Psoas muscle (tissue), 8 donors: Measurements from ENCODE around the gene HOXC12. TPM values are rescaled to one million over a fixed set of nuclear protein-coding genes. Genes with fewer than 3 reads are reported as not detected.

Experiments used
- ATAC-seq, 4 donors: fragments of 200-7000 bp; cut with Tn5 transposase; one replicate each; pipeline ENCODE4 v1.9.1; 2020; ENCODE audit warnings: moderate library complexity in 3 of 4, mild to moderate bottlenecking in 2 of 4
- DNase-seq, 2 donors: peaks; one replicate each; pipeline ENCODE4 v3.0.0-alpha.2; 2020
- H3K27ac ChIP-seq: fragments of 200-600 bp; one replicate; pipeline ENCODE4 v1.8.0; 2022
- H3K27me3 ChIP-seq, 3 donors: fragments of 200-600 bp in 1 of 3; one replicate each; pipeline versions ENCODE4 v1.6.1 to v1.8.0; 2013 to 2022; ENCODE audit warnings: low read length in 2 of 3, mild to moderate bottlenecking in 2 of 3, moderate library complexity in 1 of 3; ENCODE audit not compliant: insufficient read depth in 3 of 3
- H3K36me3 ChIP-seq, 2 donors: fragments of 200-600 bp in 1 of 2; one replicate each; pipeline versions ENCODE4 v1.6.1 to v1.8.0; 2013 to 2022; ENCODE audit warnings: low read depth in 1 of 2, mild to moderate bottlenecking in 1 of 2, moderate library complexity in 1 of 2; ENCODE audit not compliant: insufficient read depth in 1 of 2
- H3K4me1 ChIP-seq: fragments of 200-600 bp; one replicate; pipeline ENCODE4 v1.8.0; 2022
- H3K4me3 ChIP-seq: fragments of 200-600 bp; one replicate; pipeline ENCODE4 v1.8.0; 2022; ENCODE audit warnings: mild to moderate bottlenecking
- H3K9me3 ChIP-seq: fragments of 200-600 bp; one replicate; pipeline ENCODE4 v1.8.0; 2022
- WGBS, 3 donors: extraction: QIAGEN DNeasy Blood & Tissue Kit; methylation state at CpG; one replicate each; pipeline versions ENCODE4 v1.1.6 to v1.1.7; 2013; 5-methylcytosine and 5-hydroxymethylcytosine counted together
- intact Hi-C, 2 donors: fragments of 100-400 bp; cut with DNase I; formaldehyde crosslinking; loops; one replicate each; pipeline versions ENCODE4 v1.11.0 to v1.14.2; 2022
- polyA plus RNA-seq, 3 donors: library from polyadenylated mRNA; stranded (reverse); fragments of 200-250 nt; gene quantifications; one replicate each; pipeline ENCODE4 v1.2.3, GENCODE V29; 2013
- total RNA-seq, 4 donors: library from RNA; stranded (reverse); fragmentation: NEBNext Ultra II Directional in 2 of 4; extraction: Animal tissue kit (Norgen Biotek cat#: 25700) in 2 of 4; gene quantifications; one replicate each; pipeline versions ENCODE4 v1.2.1 to v1.2.4, GENCODE V29; 2021 to 2023
- TF ChIP-seq, protein P1 (sequence below): fragments of 200-600 bp; IDR thresholded peaks from one replicate; pipeline ENCODE4 v1.8.0; 2022; ENCODE audit warnings: antibody characterized with exemption
- donor health status: healthy with polysubstance abuse.
- donor health status: DM: no; HTN: no; CAD: no; lungs with moderate emphysema.
- donor health status: Bipolar disorder and iron deficiency.
- donor health status: healthy.
- donor health status: DM: yes; HTN: yes; CAD: no.
- donor health status: DM: no; HTN: no; CAD: no.
- donor health status: DM: no; HTN: no; CAD: no.
- donor health status: DM: yes; HTN: yes; CAD: no.

The HOXC12 gene
- total and polyA plus RNA-seq, 7 donors: under 0.01 to 0.01 TPM; not detected in 5

DNA sequence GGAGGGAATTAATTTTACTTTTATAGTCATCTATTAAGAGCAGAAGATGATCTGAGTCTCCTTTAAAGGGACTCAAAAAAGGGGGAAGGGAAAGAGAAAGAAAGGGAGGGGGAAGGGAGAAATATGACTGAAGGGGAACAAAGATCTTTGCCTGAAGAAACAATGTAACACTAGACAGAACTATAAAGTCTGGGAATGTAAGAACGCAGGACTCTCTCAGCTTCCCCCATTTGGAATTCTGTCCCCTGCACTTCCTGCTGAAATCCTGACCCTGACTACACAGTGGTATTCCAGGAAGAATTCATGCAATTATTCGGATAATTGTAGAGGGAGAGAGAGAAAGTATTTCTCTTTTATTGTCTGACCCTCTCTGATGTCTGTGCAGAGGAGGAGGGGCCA, 9.6 kb downstream of the HOXC12 start:
- Histone ChIP-seq H3K4me3 (no peak overlapping the region), H3K4me1 (peaks cover 4% of the 10 kb centered on the region), H3K27me3 (peaks cover 0 to 89% (median 30%) of the 10 kb centered on the region in 3 donors), H3K9me3 (no peaks in the 10 kb centered on the region), H3K27ac (no peak overlapping the region), H3K36me3 (no peaks in the 10 kb centered on the region)
- ATAC-seq (no peak), DNase-seq (no peak)
- intact Hi-C loops: loop anchor here in 1 of 2 donors (10.0 kb wide), 1 partner anchor 270 kb away; no protein-coding TSS in a partner anchor
- TF ChIP-seq, protein P1, sequence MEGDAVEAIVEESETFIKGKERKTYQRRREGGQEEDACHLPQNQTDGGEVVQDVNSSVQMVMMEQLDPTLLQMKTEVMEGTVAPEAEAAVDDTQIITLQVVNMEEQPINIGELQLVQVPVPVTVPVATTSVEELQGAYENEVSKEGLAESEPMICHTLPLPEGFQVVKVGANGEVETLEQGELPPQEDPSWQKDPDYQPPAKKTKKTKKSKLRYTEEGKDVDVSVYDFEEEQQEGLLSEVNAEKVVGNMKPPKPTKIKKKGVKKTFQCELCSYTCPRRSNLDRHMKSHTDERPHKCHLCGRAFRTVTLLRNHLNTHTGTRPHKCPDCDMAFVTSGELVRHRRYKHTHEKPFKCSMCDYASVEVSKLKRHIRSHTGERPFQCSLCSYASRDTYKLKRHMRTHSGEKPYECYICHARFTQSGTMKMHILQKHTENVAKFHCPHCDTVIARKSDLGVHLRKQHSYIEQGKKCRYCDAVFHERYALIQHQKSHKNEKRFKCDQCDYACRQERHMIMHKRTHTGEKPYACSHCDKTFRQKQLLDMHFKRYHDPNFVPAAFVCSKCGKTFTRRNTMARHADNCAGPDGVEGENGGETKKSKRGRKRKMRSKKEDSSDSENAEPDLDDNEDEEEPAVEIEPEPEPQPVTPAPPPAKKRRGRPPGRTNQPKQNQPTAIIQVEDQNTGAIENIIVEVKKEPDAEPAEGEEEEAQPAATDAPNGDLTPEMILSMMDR: no peak
- 64 to 67% (median 64%) methylated on average over 2 of the region's 2 CpGs for WGBS, 3 donors

DNA sequence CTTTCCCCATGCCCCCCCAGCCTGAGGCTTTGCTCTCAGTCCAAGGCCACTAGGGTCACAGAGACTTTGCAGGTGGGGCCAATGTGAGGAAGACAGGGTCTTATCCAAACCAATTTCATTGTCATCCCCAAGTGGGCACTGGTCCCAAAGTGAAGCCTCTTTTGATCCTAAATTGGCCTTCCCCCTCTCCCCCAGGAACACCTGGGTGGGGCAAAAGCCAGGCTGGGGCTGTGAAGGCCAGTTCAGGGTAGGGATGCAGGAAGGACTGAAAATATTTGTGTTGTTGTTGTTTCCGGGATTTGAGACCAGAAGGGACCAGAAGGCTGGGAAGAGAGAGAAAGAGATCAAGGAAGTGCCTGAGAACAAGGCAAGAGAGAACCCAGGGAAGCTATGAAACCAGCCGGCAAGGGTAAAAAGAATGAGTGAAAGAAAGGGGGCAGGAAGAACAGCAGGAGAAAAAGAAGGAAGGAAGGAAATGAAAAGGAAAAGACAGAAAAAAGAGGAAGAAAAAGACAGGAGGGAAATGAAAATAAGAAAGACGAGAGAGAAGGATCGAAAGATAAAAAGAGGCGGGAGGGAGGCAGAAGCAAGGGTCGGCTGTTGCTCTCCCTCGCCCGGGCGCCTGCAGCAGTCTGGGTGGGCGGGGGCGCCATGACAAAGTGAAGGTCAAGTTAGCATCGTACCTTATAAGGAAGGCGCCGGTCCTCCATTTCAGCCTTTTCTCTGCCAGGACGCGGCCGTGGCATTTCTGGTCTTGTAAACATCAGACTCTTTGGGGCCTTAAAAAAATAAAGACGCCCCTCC, 10.8 kb downstream of the HOXC12 start:
- Histone ChIP-seq H3K4me1 (peaks cover 4% of the 10 kb centered on the region), H3K9me3 (no peaks in the 10 kb centered on the region), H3K36me3 (no peaks in the 10 kb centered on the region), H3K27me3 (peaks cover 0 to 88% (median 30%) of the 10 kb centered on the region in 3 donors), H3K4me3 (peak overlapping the region; percentile 42), H3K27ac (no peak overlapping the region)
- TF ChIP-seq, protein P1: no peak
- ATAC-seq (no peak), DNase-seq (peak in 1 of 2 donors; percentile 49)
- 22 to 35% (median 26%) methylated on average over 18 of the region's 18 CpGs for WGBS, 3 donors
- intact Hi-C loops: loop anchor here in 1 of 2 donors (5.0 to 10.0 kb wide), 2 partner anchors 173 to 271 kb away; no protein-coding TSS in a partner anchor

DNA sequence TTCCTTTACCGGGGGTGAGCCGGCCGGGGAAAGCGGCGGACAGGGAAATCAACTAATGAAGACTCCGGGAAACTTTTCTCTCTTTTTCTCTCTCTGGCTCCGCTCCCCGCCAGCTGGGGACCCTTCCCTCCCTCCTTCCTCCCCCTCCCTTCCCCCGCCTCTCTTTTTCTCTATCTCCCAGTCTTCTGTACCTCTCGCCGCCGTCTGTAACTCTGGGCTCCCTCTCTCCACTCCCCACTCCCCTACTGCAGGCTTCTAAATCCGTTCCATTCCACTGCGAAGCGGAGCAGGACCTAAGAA, 11.3 kb downstream of the HOXC12 start:
- Histone ChIP-seq H3K36me3 (no peaks in the 10 kb centered on the region), H3K9me3 (no peaks in the 10 kb centered on the region), H3K4me3 (peak overlapping the region; percentile 42), H3K27me3 (peaks cover 0 to 88% (median 33%) of the 10 kb centered on the region in 3 donors), H3K4me1 (peaks cover 4% of the 10 kb centered on the region), H3K27ac (no peak overlapping the region)
- no peak for ATAC-seq
- no peak for DNase-seq
- WGBS, 3 donors: 19 to 33% (median 26%) methylated on average over 14 to 15 of the region's 15 CpGs
- intact Hi-C loops: loop anchor here in 1 of 2 donors (5.0 to 10.0 kb wide), 2 partner anchors 174 to 271 kb away; no protein-coding TSS in a partner anchor
- TF ChIP-seq, protein P1: no peak

DNA sequence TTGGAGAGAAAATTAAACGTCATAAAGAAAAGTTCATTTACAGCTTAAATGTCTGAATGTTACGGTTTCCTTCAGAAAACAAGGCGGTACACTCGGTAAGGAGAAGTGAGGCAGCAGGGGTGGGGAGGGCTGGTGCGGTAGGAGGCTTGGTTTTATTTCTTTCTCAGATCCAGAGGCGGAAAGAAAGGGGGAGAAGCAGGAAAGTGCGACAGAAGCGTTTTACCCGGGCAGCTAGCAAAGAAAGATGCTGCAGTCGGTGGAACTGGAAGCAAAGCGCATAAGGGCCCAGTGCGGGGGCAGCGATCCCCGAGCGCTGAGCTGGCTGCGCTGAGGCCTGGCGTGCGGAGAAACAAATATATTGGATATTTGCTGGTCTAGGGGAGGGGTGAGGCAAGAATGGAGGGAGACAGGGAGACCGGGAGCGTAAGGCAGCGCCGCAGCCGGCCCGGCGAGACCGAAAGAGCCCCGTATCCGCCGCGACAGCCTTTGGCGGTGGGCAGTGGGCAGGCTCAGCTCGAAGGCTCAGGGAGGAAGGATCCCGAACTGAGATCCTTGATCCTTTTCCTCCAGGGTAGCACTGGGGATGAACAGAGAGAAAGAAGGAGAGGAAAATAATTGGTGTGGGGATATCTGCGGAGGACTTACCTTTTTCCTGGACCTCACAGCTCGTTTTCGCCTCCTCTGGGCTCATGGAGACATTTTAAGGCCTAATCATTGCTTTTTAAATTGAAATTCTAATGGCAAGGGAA, 11.9 kb downstream of the HOXC12 start:
- WGBS, 3 donors: 45 to 58% (median 47%) methylated on average over 36 of the region's 36 CpGs
- Histone ChIP-seq H3K4me1 (peaks cover 4% of the 10 kb centered on the region), H3K36me3 (no peaks in the 10 kb centered on the region)

More for the DNA sequence above, 11.9 kb downstream of the HOXC12 start:
- H3K4me3 ChIP-seq: peak overlapping the region; percentile 42
- peaks cover 0 to 87% (median 30%) of the 10 kb centered on the region in 3 donors for H3K27me3 ChIP-seq
- intact Hi-C loops: loop anchor here in 1 of 2 donors (5.0 to 10.0 kb wide), 2 partner anchors 174 to 272 kb away; no protein-coding TSS in a partner anchor
- DNase-seq: peak in 1 of 2 donors; percentile 32
- no peaks in the 10 kb centered on the region for H3K9me3 ChIP-seq
- TF ChIP-seq, protein P1: no peak
- ATAC-seq: peak in 3 of 4 donors; percentile 19
- H3K27ac ChIP-seq: no peak overlapping the region
